ELR (cell line): ENCODE measurements around the gene PAK5.

Experiments used
- DNase-seq: peaks from one replicate; pipeline ENCODE4 v3.0.0-alpha.2; 2015; ENCODE audit warnings: low read depth

PAK5 gene

DNA sequence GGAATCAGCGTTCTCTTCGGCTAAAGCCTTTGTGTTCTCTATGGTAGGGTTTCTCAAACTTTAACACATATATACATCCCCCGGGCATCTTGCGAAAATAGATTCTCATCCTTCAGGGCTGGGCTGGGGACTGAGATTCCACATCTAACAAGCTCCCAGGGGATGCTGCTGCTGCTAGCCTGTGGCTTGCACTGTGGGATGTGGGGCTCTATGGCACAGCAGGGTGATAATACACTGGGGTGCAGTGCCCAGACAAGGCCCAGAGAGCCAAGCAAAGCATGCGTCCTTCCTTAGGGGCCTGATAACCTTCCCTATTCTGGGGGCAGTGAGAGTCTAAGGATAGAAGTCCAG, 222.4 kb downstream of the PAK5 start:
- DNase-seq = no peak

DNA sequence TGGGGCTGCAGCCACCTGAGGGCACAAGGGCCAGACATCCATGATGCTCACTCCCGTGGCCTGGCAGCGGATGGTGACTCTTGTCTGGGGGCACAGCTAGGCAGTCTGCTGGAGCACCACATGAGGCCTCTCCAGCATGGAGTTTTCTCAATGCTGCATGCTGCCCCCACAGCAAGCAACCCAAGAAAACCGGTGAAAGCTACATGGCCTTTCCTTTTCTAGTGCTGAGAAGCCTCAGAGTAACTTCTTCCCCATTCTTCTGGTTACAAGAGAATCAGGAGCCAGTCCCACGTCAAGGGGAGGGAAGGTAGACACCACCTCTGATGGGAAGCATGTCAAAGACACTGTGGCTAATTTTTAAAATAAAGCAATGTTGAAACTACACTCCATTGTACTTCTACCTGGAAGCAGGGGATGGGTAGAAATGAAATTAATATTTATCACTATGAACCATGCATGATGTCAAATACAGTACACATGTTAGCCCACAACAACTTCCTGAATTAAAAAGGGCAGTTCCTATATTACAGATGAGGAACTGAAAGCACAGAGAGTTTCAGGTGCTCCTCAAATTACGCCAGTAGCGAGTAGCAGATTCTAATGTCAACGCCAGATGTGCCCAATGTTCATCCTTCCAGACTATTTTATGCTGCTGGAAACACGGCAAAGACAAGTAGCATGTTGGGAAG, 223.0 kb downstream of the PAK5 start:
- no peak for DNase-seq

DNA sequence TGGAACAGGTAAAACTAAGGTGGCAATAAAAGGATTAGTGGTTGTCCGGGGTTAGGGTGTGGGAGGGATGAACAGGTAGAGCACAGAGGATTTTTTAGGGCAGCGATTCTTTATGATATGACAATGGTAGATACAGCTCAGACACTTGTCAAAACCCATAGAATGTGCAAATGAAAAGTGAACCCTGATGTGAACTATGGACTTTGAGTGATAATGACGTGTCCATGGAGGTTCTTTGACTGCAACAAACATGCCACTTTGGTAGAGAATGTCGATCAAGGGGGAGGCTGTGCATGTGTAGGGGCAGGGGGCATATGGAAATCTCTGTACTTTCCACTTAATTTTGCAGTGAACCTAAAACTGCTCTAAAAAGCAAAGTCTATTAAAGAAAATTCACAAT, 223.8 kb downstream of the PAK5 start:
- DNase-seq = no peak

DNA sequence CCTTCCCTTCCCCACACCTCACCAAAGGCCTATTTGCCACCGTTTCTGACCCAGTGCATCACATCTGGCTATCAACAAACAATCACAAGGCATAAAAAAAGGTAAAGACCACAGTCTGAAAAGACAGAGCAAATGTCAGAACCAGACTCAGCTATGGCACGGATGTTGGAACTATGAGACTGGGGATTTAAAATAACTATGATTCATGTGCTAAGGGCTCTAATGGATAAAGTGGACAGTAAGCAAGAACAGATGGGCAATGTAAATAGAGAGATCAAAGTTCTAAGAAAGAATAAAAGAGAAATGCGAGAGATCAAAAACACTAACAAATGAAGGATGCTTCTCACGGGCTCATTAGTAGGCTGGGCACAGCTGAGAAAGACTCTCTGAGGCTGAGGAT, 225.0 kb downstream of the PAK5 start:
- no peak for DNase-seq

DNA sequence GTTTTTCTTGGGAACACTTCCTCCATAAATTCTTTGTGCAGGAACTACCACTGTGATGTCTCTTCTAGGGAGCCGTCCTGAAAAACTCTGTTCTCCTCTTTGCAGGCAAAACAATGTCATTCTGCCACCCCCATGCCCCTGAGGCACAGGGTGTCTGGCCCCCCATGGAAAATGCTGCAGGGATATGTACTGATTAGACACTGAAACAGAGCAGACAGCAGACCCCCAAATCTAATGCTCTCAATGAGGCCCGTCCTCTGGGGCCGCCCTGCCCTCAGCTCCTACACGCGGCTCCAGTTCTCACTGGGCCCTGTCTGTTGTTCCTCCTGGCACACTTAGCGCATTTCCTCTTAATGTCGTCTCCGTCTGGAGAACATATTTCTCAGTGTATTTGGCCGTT, 227.0 kb downstream of the PAK5 start:
- DNase-seq = no peak

DNA sequence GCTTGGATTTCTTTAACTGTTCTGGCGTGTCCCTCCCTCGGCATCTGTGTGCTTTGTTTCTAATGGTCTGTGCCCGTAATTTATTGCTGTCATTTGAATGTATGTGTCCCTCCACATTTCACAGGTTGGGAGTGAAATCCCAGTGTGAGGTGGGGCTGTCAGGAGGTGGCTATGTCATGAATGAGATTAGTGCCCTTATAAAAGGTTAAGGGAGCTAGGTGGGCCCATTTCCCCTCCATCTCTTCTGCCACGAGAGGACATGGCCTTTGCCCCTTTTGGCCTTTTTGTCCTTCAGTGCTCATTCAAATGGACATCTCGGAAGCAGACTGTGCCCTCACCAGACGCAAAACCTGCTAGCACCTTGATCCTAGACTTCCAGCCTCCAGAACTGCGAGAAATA, 228.2 kb downstream of the PAK5 start:
- DNase-seq = no peak

DNA sequence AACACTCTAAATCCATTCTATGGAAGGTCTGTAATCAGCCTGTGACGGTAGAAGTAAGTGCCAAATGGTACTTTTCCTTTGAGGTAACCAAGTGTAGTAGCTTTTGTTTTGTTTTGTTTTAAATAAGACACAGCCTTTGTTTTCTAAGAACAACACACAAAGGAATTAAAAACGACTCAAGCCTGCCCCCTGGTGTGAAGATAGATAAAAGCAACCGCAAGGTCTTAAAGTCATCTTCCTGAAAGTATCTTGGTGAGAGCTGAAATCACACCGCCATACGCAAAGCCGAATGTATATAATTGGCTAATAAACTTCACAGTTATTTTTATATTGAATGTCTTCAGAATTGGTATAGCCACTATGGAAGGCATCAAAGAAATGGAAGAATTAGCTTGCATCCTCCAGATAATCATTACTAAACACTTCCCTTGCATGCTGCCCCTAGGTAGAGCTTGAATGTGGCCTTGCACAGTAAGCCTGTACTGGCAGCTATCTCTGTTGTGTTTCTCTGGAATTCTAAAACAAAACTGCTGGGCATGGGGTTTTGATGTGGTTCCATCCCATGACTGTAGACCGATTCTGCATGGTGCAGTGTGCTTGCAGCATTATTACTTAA, 228.9 kb downstream of the PAK5 start:
- peak; percentile 70 for DNase-seq

DNA sequence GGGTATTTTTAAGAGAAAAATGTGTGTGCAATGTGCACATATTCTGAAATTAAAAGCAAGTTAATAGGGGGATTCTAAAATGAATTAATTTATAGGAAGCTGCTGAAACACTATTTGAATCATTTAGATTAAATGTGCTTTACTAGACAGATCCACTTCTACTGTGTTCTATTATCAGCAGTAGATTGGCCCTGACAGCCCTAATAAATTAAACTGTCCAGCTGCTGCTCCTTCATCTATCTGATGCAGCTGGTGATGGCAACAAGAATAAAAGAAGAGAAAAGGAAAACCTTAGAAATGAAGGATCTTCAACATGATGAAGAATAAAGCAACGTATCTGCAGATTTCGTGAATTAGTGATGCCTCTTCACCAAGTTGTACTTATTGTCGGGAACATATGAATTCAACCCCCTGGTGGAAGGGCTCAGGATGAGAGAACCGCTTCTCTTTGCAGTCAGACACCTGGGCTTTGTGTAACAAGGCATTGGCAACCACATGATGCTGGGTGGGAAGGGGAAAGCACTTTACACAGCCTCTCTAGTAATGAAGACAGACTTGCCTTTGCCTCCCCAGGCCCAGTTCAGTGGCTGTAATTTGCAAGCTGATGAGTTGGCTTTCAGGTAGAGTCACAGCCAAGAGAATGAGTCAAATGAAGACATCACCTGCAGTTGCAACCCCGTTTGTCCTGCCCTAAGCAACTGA, 230.1 kb downstream of the PAK5 start:
- DNase-seq = no peak

DNA sequence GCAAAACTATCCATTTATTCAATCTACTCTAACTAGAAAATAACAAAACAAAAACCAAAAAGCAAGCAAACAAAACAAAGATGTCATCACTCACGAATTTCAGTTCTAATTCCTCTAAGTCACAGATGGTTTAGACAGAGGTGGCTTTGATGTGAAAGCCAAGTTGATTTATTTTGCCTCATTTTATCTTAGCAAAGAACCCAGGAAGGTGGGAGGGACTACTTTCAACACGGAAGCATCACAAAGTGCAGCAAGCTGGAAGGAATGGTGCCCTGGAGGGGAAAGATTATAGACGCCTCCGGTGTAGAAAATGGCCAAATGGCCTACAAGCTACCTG, 236.1 kb downstream of the PAK5 start:
- no peak for DNase-seq

DNA sequence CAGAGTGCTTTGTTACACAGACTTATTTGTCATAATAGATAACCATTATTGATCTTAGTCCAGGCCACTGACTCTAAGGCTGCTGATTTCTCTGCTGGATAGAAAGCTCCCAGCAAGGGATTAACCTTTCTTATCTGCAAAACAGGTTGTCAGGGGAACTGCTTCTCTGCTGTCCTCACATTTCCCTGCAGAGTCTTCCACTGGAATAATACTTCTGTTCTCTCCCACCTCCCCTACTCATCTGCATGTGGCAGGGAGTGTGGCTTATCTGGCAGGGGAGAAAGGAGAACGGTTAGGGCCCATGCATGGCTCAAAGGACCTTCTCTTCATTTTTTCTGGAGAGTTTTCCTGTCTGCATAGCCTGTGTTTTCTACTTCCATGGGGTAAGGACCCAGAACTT, 238.3 kb downstream of the PAK5 start:
- DNase-seq = no peak

DNA sequence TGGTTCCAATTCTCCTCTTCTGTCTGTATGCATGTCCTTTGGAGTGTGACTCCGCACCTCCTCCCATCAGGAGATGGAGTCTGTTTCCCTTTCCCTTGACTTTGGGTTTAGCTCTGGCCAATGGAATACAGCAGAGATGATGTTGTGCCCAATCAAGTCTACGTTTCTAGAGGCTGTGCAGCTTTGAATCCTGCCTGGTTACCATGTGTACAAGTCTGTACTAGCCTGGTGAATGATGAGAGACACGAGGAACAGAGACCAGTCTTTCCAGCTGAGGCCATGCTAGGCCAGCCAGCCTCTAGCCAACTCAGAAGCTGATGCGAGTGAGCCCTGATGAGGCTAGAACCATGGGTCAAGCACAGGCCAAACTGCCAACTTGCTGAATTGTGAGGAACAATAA, 241.3 kb downstream of the PAK5 start:
- DNase-seq = no peak

DNA sequence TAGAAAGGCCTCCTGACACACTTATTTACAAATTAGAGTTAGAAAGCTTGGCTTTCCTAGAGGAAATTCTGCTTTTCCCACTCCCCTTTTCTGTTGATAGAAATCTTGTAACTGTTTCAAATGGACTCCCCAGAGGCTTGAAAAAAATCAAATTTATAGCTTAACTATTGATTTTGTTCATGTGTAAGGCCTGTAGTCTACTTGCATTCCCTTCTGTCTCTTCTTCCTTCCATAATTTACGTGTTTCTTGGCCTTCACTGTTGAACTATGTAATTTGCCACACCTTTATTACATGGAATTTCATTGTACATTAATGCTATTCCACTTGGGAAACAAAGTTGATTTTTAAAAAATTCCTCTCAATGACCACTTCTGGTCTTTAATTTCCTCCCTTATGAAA, 243.1 kb downstream of the PAK5 start:
- DNase-seq = no peak

DNA sequence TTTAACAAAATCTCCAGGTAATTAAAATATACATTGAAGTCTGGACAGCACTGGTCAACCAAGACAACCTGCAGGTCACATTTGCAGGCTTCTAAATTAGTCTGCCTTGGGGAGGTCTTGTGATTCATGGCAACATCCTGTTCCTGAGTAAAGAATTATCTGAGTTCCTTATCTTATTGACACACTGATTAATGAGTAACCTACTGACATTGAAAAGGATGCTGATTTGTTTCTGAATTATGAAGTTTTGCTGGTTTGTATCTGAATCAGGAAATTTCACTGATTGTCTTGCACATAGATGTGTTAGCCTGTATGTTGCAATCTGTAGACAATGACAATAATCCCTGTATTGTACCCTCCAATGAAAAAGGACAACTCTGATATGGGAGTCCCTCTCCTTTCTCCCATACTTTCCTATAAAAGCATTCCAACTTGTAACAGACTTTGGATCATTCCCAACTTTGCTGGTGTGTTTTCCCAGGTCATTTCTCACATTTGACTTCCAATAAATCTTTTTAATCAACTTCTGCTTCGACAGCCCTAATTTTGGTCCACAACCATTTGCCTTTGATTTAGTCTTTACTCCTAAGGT, 244.5 kb downstream of the PAK5 start:
- DNase-seq = peak; percentile 6

DNA sequence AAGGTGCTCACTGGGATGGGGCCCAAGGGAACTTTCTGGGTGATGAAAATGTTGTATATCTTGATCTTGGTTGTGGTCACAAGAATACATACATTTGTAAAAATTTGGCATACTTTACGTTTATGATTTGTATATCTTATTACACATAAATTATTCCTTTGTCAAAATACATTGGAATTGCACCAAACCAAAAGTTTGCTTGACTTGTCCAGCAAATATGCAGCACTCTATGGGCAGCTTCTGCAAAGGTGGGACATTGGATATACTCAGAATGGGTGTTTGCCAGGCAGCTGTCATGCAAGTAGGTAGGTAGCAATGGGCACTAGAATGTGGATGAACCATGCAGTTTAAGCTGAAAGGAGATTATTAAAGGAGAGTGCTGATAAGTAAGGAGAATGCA, 246.5 kb downstream of the PAK5 start:
- no peak for DNase-seq

DNA sequence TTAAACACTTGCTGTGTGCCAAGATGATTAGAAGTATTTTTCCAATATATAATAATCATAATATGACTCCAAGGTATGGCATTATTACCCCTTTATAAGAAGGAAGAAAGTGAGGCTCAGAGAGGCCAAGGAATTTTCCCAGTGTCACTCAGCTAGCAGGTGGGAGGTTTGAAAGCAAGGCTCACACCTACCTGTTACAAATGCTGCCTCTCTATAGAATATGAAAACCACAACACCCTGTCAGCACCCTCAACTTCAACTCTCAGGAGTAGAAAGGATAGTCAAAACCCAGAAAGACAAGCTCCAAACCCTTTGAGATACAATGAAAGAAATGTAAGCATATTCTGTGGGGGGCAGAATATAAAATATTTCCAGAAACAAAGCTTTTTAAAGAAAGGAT, 247.8 kb downstream of the PAK5 start:
- no peak for DNase-seq

DNA sequence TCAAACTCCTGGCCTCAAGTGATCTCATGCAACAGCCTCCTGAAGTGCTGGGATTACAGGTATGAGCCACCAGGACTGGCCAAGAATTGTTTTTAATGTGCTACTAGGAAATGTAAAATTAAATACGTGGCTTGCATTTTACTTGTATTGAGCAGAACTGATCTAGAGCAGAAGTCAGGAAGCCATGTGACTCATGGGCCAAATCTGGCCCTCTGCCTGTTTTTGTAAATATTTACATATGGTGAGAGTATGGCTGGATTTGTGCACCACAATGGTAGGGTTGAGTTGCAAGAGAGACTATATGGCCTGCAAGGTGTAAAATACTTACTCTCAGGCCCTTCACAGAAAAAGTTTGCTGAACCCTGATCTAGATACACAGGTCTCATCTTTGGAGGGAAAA, 248.7 kb downstream of the PAK5 start:
- peak; percentile 39 for DNase-seq

DNA sequence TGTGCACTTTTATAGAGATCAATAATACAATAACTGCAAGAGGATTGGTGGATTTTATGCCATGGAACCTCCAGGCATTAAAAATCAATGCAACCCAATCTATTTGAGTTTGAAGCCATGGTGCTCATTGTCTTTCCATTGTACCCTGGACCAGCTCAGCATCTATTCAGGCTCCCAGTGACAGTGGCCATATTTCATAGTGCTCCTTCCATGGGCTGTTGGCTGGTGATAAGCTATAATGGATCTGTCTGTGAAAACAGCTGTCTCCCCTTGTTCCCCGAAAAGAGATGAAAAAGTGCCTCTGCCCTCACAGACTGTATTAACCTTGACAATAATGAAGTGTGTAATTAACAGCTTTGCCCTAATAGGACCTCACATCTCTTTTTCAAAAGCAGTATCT, 250.2 kb downstream of the PAK5 start:
- DNase-seq = no peak

DNA sequence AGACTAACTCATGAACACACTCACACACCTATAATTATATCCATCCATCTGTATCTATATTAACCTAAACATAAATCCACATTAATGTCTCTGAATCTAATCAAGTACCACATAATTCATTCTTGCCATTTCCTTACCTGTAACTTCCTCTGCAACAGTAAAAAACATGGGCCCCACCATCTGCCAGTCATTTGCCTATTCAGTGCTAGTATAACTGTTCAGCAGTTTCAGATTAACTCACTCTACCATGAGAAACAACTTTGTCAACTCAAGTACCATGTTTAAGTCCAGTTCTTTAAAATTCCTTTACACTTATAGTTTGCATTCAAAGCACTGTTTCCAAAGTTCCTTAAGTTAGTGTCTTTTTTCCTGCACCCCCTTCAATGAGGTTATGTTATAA, 255.7 kb downstream of the PAK5 start:
- no peak for DNase-seq

DNA sequence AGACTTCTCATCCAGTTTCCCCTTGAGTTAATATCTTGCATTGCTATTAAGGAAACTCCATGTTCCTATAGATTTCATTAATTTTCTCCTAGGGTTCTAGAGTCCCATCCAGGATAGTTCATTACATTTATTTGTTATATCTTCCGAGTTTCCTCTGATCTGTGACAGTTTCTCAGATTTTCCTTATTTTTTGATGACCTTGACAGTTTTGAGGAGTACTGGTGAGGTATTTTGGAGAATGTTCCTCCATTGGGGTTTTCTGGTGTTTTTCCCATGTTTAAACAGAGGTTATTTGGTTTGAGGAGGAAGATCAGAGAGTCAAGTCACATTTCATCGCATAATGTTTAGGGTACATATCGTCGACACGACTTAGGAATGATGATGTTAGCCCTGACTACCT, 256.7 kb downstream of the PAK5 start:
- no peak for DNase-seq

DNA sequence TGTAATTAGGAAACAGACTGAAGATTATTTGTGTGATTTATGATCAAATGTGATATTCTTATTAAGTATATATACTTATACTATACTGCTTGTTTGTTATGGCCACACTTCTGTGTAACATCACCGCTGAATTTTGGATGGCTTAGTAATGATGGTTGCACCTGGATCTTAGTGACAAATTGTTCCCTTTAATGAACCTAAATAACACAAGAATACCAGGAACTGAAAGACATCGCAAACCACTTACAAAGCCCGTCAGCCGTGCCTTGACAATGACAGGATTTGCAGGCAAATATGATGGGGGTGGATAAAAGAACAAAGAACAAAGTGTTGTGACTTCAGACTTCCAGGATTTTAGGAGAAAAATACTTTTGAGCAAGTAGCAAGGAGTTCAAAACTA, 257.4 kb downstream of the PAK5 start:
- DNase-seq = no peak

DNA sequence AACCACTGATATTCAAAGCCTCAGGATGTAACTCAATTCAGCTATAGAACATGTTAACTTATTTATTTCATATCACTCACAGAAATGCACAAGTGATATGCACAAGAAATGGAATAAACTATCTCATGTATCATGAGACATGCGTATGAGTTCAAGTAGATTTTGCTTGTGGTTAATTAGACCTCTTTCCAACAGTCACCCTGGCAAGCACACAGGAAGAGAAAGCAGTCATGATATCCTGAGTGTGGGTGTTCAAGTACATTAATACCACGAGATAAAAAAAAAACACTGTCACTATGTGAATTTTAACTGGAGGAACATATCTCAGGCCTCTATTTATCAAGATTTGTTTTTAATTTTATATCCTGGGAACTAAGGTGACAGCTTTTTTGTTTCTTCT, 260.3 kb downstream of the PAK5 start:
- no peak for DNase-seq

DNA sequence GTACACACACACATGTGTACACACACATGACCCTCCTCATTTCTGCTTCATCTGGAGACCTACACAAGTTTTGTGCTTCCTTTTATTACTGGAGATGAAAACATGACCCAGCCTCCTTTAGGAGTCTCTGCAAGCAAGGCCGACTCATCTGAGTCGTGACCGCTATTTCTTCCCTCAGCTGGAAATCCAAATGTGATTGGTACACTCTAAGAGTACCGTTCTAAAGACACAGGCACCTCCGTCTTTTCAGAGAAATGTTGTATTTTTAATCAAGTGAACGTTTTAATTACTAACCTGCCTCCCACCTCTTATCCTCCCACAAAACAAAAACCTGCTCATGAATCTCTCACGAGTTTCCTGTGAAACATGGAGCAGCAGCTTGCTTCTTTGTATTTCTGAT, 261.5 kb downstream of the PAK5 start:
- no peak for DNase-seq

DNA sequence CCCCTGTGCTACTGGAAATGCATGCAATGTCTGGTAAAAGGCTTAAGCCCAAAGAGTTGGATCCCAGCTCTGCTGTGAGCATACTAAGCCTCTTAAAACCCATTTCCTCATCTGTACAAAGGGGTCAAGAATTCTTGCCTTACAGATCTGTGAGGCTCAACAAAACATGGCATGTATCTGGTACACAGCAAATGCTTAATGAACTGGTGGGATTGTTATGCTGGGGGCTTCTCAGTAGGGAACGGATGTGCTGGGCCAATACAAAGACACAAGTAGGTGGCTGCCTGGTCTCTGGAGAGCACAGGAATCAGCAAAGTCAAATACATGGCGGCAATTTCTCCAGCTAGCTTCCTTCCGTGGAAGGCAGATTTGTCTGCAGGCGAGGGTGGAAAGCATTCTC, 262.2 kb downstream of the PAK5 start:
- DNase-seq = no peak

DNA sequence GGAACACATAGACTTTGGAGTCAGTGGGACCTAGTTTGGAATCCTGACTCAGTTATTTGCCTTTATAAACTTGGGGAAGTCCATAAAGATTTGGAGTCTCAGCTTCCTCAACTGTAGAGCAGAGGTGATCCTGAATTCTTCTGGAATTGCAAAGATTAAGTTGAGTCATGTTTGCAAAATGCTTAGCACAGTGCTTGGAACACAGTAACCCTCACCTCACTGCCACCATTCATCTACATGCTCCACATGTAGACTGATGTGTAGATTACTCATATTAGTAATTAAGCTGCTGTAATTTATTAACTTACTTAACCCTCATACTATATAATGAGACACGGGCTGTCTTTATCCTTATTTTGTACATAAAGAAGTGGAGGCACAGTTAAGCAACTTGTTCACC, 263.0 kb downstream of the PAK5 start:
- no peak for DNase-seq
